ENCODE data around the gene SDF2L1.
"Not testable (repeated sequence)": the region's sequence is repeated elsewhere in the genome, so short reads cannot be mapped to it uniquely, and the experiment has no call there.

DNA sequence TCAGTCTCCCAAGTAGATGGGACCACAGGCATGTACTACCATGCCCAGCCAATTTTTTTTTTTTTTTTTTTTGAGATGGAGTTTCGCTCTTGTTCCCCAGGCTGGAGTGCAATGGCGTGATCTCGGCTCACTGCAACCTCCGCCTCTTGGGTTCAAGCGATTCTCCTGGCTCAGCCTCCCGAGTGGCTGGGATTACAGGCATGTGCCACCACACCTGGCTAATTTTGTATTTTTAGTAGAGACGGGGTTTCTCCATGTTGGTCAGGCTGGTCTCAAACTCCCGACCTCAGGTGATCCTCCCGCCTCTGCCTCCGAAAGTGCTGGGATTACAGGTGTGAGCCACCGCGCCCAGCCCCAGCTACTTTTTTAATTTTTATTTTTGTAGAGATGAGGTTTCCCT, 36.7 kb downstream of the SDF2L1 start:
- not testable (repeated sequence) for TF ChIP-seq POLR2A (IDR thresholded peaks at IDR 0.05; ENCODE audit: low read depth, low read length); CTCF (IDR thresholded peaks at IDR 0.05; ENCODE audit: extremely low read depth in 1 of 2, insufficient read depth in 1 of 2, low read depth in 1 of 2, low read length in 2 of 2); MAX (IDR thresholded peaks at IDR 0.05; ENCODE audit: insufficient read depth, insufficient read length); EZH2 (IDR thresholded peaks at IDR 0.05; ENCODE audit: borderline replicate concordance, low read depth, low read length, severe bottlenecking)
